ENCODE data around the gene NGRN.

GRCh38 chr15:90306560-90306959, 41.1 kb downstream of the NGRN start:
- TF ChIP-seq CTCF (conservative IDR thresholded peaks at IDR 0.05; ENCODE audit: low read length): no peak
- TF ChIP-seq EZH2phosphoT487 (IDR thresholded peaks at IDR 0.05; ENCODE audit: borderline replicate concordance, low read depth, low read length): no peak

Measured in OCI-LY7 (cell line).